ENCODE measurements around the gene ASIC3. TPM values are rescaled to one million over a fixed set of nuclear protein-coding genes. Genes with fewer than 3 reads are reported as not detected.
"Not testable (repeated sequence)": the region's sequence is repeated elsewhere in the genome, so short reads cannot be mapped to it uniquely, and the experiment has no call there.

ASIC3 gene
- total RNA-seq, 2 donors from 2014 or later, result 7.6 to 19.7 TPM

DNA sequence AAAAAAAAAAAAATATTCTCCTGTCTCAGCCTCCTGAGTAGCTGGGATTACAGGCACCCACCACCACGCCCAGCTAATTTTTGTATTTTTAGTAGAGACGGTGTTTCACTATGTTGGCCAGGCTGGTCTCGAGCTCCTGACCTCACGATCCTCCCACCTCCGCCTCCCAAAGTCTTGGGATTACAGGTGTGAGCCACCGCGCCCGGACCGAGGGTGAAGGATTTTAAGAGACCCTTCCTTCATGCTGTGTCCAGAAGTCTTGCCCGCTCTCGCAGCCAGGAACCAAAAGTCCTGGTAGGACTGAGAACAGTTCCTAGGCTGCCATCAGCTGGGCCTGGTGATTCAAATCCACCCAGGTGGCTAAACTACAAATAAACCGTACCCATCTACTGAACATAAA, 36.7 kb upstream of the ASIC3 start:
- DNase-seq (ENCODE audit: low spot score in 2 of 2), result not testable (repeated sequence)

DNA sequence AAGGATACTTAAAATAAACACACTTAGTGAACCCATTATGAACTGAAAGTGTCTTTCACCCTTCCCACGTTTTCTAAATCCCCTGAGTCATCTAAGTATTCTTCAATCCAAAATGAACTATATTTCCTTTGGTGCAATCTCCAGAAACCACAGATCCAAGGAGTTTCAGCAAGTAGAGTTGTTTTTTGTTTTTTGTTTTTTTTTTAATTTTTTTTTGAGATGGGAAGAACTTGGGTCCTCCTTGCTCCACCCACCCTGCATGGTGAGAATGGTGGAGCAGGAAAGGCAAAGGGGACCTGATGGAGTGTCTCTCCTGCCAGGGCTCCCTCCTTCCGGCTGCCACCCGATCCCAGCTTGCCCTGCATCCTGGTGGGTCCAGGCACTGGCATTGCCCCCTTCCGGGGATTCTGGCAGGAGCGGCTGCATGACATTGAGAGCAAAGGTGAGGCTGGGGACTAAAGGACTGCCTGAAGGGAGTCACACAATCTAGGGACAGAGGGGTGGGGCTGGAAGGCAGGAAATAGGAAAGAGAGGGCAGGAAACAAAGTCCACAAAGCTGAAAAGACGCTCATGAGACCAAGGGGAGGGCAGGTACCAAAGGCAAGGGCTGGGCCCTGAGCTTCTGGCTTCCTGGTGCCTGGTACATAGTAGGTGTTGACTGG, 36.2 kb upstream of the ASIC3 start:
- no peaks in the 10 kb centered on the region for H3K9me3 Mint-ChIP-seq
- peaks cover 6 to 7% of the 10 kb centered on the region in 2 donors for H3K36me3 Mint-ChIP-seq
- peak overlapping the region; percentile 64 to 81 for H3K27ac Mint-ChIP-seq
- DNase-seq (ENCODE audit: low spot score in 2 of 2), result no peak
- no peak for ATAC-seq

More for the DNA sequence above, 36.7 kb upstream of the ASIC3 start:
- not testable (repeated sequence) for H3K9me3 Mint-ChIP-seq, H3K36me3 Mint-ChIP-seq, ATAC-seq
- peak overlapping the region in 1 of 2 donors; percentile 64 for H3K27ac Mint-ChIP-seq

DNA sequence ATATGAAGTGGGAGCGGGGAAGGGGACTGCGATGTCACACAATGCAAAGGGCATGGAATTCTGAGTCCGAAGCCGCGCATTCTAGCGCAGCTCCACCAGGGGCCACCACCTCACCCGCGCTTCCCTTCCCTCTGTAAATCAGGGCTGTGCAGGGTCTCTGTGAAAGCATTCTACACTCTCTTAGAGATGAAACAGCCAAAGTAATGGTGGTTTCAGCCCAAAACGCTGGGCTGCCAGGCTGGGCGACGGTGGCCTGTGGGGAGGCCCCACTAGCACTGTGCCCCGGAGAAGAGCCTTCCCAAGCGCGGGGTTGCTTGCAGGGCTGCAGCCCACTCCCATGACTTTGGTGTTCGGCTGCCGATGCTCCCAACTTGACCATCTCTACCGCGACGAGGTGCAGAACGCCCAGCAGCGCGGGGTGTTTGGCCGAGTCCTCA, 35.4 kb upstream of the ASIC3 start:
- Mint-ChIP-seq H3K27ac (peak overlapping the region; percentile 64 to 81), H3K9me3 (no peaks in the 10 kb centered on the region), H3K36me3 (peaks cover 6 to 7% of the 10 kb centered on the region in 2 donors)
- DNase-seq (ENCODE audit: low spot score in 2 of 2) (no peak), ATAC-seq (no peak)

DNA sequence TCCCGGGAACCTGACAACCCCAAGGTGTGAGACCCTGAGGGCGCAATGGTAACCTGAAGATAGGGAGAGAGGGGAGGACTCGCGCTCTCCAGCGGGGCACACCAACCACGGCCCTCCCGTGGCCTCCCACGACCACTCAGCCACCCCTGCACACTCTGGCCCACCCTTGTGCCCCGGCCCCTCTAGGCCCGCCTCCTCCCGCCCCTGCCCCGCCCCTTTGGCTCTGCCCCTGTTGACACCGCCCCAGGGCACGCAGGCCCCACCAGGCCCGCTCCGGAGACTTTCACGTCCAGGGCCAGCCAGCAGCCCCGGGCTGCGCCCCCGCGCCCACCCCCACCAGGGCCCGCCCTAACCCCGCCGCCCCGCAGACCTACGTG, 35.0 kb upstream of the ASIC3 start:
- H3K27ac Mint-ChIP-seq, result no peak overlapping the region
- no peaks in the 10 kb centered on the region for H3K9me3 Mint-ChIP-seq
- H3K36me3 Mint-ChIP-seq, result peaks cover 7 to 11% of the 10 kb centered on the region in 2 donors
- no peak for ATAC-seq
- no peak for DNase-seq (ENCODE audit: low spot score in 2 of 2)

- peak overlapping the region; percentile 67 to 93 for H3K27ac Mint-ChIP-seq
- H3K36me3 Mint-ChIP-seq, result peaks cover 10 to 14% of the 10 kb centered on the region in 2 donors
- peak; percentile 62 to 63 for ATAC-seq
- peak; percentile 76 to 82 for DNase-seq (ENCODE audit: low spot score in 2 of 2)
- no peaks in the 10 kb centered on the region for H3K9me3 Mint-ChIP-seq
These were observed 34.4 kb upstream of the ASIC3 start for GRCh38 chr7:151013733-151014497.

DNA sequence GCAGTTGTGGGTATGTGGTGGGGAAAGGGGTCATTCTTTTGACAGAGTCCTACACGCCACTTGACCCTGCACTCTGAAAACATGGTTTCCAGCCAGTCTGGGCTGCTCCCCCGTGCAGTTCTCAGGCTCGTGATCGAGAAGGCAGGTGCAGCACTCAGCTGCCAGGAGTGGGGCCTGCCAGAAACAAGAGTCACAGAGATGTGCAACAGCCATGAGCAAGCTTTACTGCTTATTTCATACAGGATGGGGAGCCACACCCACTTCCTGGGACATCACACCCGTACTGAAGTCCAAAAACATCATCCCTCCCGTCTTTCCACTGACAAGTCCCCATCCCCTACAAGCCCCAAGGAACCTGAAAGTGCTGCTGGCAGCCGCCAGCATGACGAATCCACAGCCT, 33.4 kb upstream of the ASIC3 start:
- Mint-ChIP-seq H3K36me3 (peaks cover 10 to 20% of the 10 kb centered on the region in 2 donors), H3K9me3 (no peaks in the 10 kb centered on the region), H3K27ac (peak overlapping the region in 1 of 2 donors; percentile 67)
- ATAC-seq (peak in 1 of 2 donors; percentile 30), DNase-seq (ENCODE audit: low spot score in 2 of 2) (no peak)

GRCh38 chr7:151015967-151016366, 32.4 kb upstream of the ASIC3 start:
- no peaks in the 10 kb centered on the region for H3K9me3 Mint-ChIP-seq
- ATAC-seq (no peak), DNase-seq (ENCODE audit: low spot score in 2 of 2) (no peak)
- H3K27ac Mint-ChIP-seq, result peak overlapping the region in 1 of 2 donors; percentile 67
- peaks cover 10 to 20% of the 10 kb centered on the region in 2 donors for H3K36me3 Mint-ChIP-seq

DNA sequence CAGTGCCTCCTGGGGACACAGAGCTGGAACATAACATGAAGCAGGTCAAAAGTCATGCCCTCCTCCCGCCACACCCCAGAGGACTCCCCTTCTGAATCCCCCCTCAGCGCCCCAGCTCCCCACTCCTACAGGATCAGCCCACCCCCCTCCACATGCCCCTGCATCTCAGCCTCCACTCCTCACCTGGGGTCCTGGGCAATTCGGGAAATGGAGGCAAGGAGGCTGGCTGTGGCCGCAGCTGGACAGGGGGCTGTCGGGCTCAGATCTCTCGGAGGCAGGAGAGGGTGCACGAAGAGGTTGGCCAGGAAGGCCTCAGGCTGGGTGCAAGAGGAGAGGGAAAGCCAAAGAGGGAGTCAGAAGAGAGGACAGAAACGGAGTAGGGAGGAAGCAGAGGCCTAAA, 31.8 kb upstream of the ASIC3 start:
- no peak overlapping the region for H3K27ac Mint-ChIP-seq
- peaks cover 10 to 20% of the 10 kb centered on the region in 2 donors for H3K36me3 Mint-ChIP-seq
- DNase-seq (ENCODE audit: low spot score in 2 of 2), result no peak
- H3K9me3 Mint-ChIP-seq, result no peaks in the 10 kb centered on the region
- no peak for ATAC-seq

DNA sequence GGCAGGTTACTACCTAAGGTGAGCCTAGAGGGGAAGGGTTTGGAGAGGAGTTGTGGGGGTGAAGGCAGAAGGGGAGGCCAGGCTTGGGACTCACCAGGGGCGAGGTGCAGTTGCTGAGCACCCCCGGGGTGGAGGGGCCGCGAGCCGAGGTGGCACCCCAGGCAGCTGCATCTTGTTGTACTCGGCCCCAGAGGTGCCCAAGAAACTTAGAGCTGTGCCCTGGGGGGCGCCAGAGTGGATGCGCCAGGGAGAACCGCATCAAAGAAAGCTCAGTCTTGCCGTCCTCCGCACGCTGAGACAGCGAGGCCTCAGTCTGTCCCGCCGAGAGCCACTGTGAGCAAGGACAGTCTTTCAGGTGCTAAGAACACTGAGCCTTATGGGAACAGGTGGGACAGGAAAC, 31.4 kb upstream of the ASIC3 start:
- peaks cover 10 to 20% of the 10 kb centered on the region in 2 donors for H3K36me3 Mint-ChIP-seq
- no peaks in the 10 kb centered on the region for H3K9me3 Mint-ChIP-seq
- ATAC-seq (no peak), DNase-seq (ENCODE audit: low spot score in 2 of 2) (no peak)
- no peak overlapping the region for H3K27ac Mint-ChIP-seq

GRCh38 chr7:151017370-151017952, 30.9 kb upstream of the ASIC3 start:
- H3K36me3 Mint-ChIP-seq, result peaks cover 9 to 20% of the 10 kb centered on the region in 2 donors
- DNase-seq (ENCODE audit: low spot score in 2 of 2), result no peak
- no peak for ATAC-seq
- H3K27ac Mint-ChIP-seq, result peak overlapping the region; percentile 9 to 76
- H3K9me3 Mint-ChIP-seq, result no peaks in the 10 kb centered on the region

DNA sequence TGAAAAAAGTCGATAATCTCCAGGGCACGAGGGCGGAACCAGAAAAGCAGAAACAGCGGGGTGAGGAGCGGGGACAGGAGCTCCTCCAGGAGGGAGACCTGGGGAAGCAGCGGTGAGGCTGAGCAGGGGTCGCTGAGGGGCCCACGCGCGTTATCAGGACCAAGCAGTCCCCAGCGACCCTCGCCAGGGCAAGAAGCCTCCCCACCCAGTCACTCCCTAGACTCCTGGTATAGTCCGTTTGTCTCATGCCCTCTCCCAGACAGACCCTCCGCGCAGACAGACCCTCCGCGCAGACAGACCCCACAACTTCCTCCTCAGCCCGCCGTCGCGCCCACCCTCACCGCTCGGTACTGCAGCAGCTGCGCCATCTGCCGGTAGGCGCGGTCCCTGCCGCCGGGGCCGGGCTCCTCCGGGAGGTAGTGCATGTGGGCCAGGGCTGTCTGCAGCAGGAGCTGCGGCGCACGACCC, 30.3 kb upstream of the ASIC3 start:
- Mint-ChIP-seq H3K36me3 (peaks cover 4 to 20% of the 10 kb centered on the region in 2 donors), H3K9me3 (no peaks in the 10 kb centered on the region), H3K27ac (peak overlapping the region; percentile 76 to 88)
- DNase-seq (ENCODE audit: low spot score in 2 of 2), result peak in 1 of 2 donors; percentile 90
- peak; percentile 66 to 76 for ATAC-seq

DNA sequence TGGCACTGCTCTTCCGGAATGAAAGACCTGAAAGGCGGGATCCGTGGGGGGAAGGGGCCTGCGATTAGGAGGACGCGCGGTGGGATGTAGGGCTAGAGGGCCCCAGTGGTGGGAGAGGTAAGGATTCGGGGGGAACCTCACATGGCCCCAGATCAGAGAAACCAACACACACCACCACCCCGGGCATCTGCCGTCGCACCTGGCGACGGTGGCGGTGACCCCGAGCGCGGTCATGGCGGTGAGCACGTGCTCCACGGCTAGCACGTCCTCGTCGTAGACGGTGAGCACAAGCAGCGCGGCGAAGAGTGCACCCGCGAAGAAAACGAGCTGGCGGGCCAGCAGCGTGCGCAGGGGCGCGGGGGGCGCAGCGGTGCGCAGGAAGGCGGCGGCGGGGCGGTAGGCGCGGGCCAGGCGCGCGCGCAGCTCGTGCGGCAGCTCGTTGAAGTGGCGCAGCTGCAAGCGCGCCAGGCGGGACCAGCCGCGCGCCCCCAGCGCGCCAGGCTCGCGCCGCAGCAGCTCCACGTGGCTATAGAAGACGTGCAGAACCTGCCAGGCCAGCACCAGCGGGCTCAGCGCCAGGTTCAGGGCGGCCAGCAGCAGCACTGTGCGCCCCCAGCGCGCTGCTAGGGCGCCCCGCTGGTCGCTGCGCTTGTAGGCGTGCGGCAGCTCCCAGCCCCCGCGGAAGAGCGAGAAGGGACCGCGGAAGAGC, 29.8 kb upstream of the ASIC3 start:
- DNase-seq (ENCODE audit: low spot score in 2 of 2) (peak in 1 of 2 donors; percentile 43), ATAC-seq (peak; percentile 10 to 64)
- Mint-ChIP-seq H3K9me3 (no peaks in the 10 kb centered on the region), H3K36me3 (peaks cover 4 to 20% of the 10 kb centered on the region in 2 donors), H3K27ac (peak overlapping the region; percentile 76 to 88)

GRCh38 chr7:151019130-151019447, 29.2 kb upstream of the ASIC3 start:
- Mint-ChIP-seq H3K36me3 (peaks cover 4 to 18% of the 10 kb centered on the region in 2 donors), H3K9me3 (no peaks in the 10 kb centered on the region), H3K27ac (no peak overlapping the region)
- ATAC-seq (no peak), DNase-seq (ENCODE audit: low spot score in 2 of 2) (no peak)

GRCh38 chr7:151020231-151020630, 28.1 kb upstream of the ASIC3 start:
- no peak for DNase-seq (ENCODE audit: low spot score in 2 of 2)
- ATAC-seq, result no peak
- Mint-ChIP-seq H3K27ac (no peak overlapping the region), H3K9me3 (no peaks in the 10 kb centered on the region), H3K36me3 (peaks cover 4 to 13% of the 10 kb centered on the region in 2 donors)

GRCh38 chr7:151023232-151023631, 25.1 kb upstream of the ASIC3 start:
- ATAC-seq (no peak), DNase-seq (ENCODE audit: low spot score in 2 of 2) (no peak)
- H3K27ac Mint-ChIP-seq, result no peak overlapping the region
- H3K36me3 Mint-ChIP-seq, result peaks cover 4 to 10% of the 10 kb centered on the region in 2 donors
- H3K9me3 Mint-ChIP-seq, result no peaks in the 10 kb centered on the region

- DNase-seq (ENCODE audit: low spot score in 2 of 2) (no peak), ATAC-seq (no peak)
These were observed 23.8 kb upstream of the ASIC3 start, which contains the start of gene ATG9B for GRCh38 chr7:151024435-151025056. Gene ATG9B (minus strand): TSS chr7:151024494. CDS start chr7:151024423, 71 bp downstream.

More at GRCh38 chr7:151024435-151025056, 23.8 kb upstream of the ASIC3 start, which contains the start of gene ATG9B:
- Mint-ChIP-seq H3K27ac (peak within 1 kb of the TSS; percentile 8 to 54), H3K36me3 (peaks cover 7 to 8% of the 10 kb centered on the region in 2 donors), H3K9me3 (no peaks in the 10 kb centered on the region)

All from activated naive CD4-positive, alpha-beta T cell treated with anti-CD3 and anti-CD28 coated beads, Interleukin-2, amount 50 U/mL, for 72 hours (primary cell).